ENCODE measurements around the gene HCRT.
"Not testable (repeated sequence)": the region's sequence is repeated elsewhere in the genome, so short reads cannot be mapped to it uniquely, and the experiment has no call there.

Gene HCRT

DNA sequence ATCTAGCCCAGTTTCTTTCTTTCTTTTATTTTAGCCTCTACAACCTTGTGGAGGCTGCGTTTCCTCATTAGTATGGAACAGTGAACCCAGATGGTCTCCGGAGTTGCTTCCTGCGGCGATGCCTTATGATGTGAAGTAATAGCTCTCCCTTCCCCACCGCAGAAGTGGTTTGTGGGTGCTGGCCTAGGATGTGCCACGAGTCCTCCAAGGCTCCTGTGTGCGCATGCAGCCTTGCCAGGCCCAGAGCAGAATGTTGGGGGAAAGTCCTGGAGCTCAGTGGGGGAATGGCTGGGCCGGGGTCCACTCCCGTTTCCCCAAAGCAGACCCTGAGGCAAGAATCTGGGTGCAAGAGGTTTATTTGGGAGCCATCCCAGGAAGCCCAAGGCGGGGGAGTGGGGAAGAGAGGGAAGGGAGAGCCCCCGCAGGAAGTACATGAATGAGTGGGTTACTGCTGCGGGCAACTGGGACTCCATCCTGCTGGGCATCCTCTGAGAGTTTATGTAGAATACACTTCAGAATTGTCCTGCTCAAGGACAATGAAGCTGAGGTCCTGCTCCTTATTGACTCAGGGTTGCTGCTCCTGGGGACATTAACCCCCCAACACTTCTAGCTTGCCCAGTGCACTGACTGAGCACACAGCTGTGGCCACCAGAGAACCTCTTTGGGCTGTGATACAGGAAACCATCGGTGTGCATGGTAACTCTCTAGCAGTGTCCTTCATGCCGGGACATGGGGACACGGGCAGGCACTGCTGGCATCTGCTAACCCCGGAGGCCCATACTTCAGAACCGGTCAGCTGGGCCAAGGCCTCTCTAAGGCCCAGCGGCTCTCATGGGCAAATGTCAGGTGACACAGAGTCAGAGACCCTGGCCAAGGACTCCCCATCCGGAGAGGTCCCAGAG, 3.7 kb upstream of the HCRT start:
- Histone ChIP-seq H3K9me3 (ENCODE audit: insufficient read depth, low read depth, low read length) (no peaks in the 10 kb centered on the region), H3K9ac (ENCODE audit: low read length) (no peak overlapping the region), H3K79me2 (ENCODE audit: control insufficient read depth, insufficient read depth, low read length, poor library complexity) (no peaks in the 10 kb centered on the region), H3K79me1 (ENCODE audit: low read length) (no peaks in the 10 kb centered on the region), H2BK5ac (ENCODE audit: low read depth, low read length, poor library complexity) (no peak overlapping the region), H3K27me3 (ENCODE audit: insufficient read depth, low read length) (peaks cover 5% of the 10 kb centered on the region), H2BK120ac (ENCODE audit: insufficient read depth, low read length, poor library complexity) (no peak overlapping the region), H4K8ac (ENCODE audit: low read depth, low read length) (no peak overlapping the region), H3K27ac (ENCODE audit: low read depth, low read length) (no peak overlapping the region), H2AK5ac (ENCODE audit: low read length) (no peak overlapping the region), H4K12ac (ENCODE audit: low read depth, low read length) (no peak overlapping the region), H3K18ac (ENCODE audit: low read length) (no peak overlapping the region), H2AFZ (ENCODE audit: insufficient read depth, low read length, poor library complexity) (no peak overlapping the region), H4K91ac (ENCODE audit: low read depth, low read length) (no peak overlapping the region), H3K23ac (ENCODE audit: low read length) (no peak overlapping the region), H3K4me2 (ENCODE audit: low read length) (no peak overlapping the region), H3K14ac (ENCODE audit: low read length) (no peak overlapping the region), H3K36me3 (ENCODE audit: control insufficient read depth in 1 of 2, insufficient read depth in 2 of 2, low read length in 2 of 2) (no peaks in the 10 kb centered on the region), H3K4me1 (ENCODE audit: control insufficient read depth in 1 of 2, insufficient read depth in 2 of 2, low read length in 2 of 2) (peaks cover 5 to 6% of the 10 kb centered on the region in 2 experiments), H3K4ac (ENCODE audit: low read depth, low read length) (no peak overlapping the region), H2BK12ac (ENCODE audit: low read length) (no peak overlapping the region), H3K4me3 (ENCODE audit: low read depth, low read length) (no peak overlapping the region)
- no peak for DNase-seq
- WGBS (ENCODE audit: extremely low coverage, insufficient coverage, insufficient read length) = no CpG with 5 or more reads among the region's 19 CpGs

DNA sequence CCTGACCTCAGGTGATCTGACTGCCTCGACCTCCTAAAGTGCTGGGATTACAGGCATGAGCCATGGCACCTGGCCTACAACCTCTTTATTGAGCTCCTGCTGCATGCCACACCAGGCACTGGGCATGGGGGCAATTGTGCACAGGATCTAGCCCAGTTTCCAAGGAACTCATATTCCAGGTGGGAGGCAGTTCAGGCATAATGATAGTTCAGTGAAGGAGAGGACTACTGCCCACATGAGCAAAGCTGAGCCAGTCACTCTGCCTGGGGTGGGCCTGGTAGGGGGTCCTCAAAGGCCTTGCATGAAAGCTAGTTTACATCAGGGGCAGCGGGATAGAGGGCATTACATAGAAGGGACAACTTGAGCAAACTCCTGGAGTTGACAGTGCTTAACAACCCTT, 2.6 kb upstream of the HCRT start:
- Histone ChIP-seq H2BK5ac (ENCODE audit: low read depth, low read length, poor library complexity) (no peak overlapping the region), H2AK5ac (ENCODE audit: low read length) (no peak overlapping the region), H3K14ac (ENCODE audit: low read length) (no peak overlapping the region), H3K27ac (ENCODE audit: low read depth, low read length) (no peak overlapping the region), H3K4me3 (ENCODE audit: low read depth, low read length) (no peak overlapping the region), H3K23ac (ENCODE audit: low read length) (no peak overlapping the region), H3K4me1 (ENCODE audit: control insufficient read depth in 1 of 2, insufficient read depth in 2 of 2, low read length in 2 of 2) (peaks cover 9 to 10% of the 10 kb centered on the region in 2 experiments), H3K79me2 (ENCODE audit: control insufficient read depth, insufficient read depth, low read length, poor library complexity) (no peaks in the 10 kb centered on the region), H3K27me3 (ENCODE audit: insufficient read depth, low read length) (peaks cover 14% of the 10 kb centered on the region), H2BK120ac (ENCODE audit: insufficient read depth, low read length, poor library complexity) (no peak overlapping the region), H3K4me2 (ENCODE audit: low read length) (no peak overlapping the region), H3K4ac (ENCODE audit: low read depth, low read length) (no peak overlapping the region), H3K36me3 (ENCODE audit: control insufficient read depth in 1 of 2, insufficient read depth in 2 of 2, low read length in 2 of 2) (no peaks in the 10 kb centered on the region), H3K9ac (ENCODE audit: low read length) (no peak overlapping the region), H2AFZ (ENCODE audit: insufficient read depth, low read length, poor library complexity) (no peak overlapping the region), H3K79me1 (ENCODE audit: low read length) (no peaks in the 10 kb centered on the region), H4K91ac (ENCODE audit: low read depth, low read length) (no peak overlapping the region), H4K8ac (ENCODE audit: low read depth, low read length) (no peak overlapping the region), H2BK12ac (ENCODE audit: low read length) (no peak overlapping the region), H4K12ac (ENCODE audit: low read depth, low read length) (no peak overlapping the region), H3K18ac (ENCODE audit: low read length) (no peak overlapping the region), H3K9me3 (ENCODE audit: insufficient read depth, low read depth, low read length) (no peaks in the 10 kb centered on the region)
- no CpG with 5 or more reads among the region's 2 CpGs for WGBS (ENCODE audit: extremely low coverage, insufficient coverage, insufficient read length)
- DNase-seq = no peak

DNA sequence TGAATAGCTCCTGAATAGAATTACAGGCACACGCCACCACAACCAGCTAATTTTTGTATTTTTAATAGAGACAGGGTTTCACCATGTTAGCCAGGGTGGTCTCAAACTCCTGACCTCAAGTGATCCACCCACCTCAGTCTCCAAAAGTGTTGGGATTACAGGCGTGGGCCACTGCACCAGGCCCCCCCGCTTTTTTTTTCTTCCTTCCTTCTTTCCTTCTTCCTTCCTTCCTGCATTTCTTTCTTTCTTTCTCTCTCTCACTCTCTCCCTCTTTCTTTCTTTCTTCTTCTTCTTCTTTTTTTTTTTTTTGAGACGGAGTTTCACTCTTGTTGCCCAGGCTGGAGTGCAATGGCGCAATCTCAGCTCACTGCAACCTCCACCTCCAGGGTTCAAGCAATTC, 939 bp upstream of the HCRT start:
- not testable (repeated sequence) for H3K14ac ChIP-seq (ENCODE audit: low read length); H3K27ac ChIP-seq (ENCODE audit: low read depth, low read length); H3K9me3 ChIP-seq (ENCODE audit: insufficient read depth, low read depth, low read length); H3K4ac ChIP-seq (ENCODE audit: low read depth, low read length); H2BK12ac ChIP-seq (ENCODE audit: low read length); H3K4me2 ChIP-seq (ENCODE audit: low read length); H3K9ac ChIP-seq (ENCODE audit: low read length); H3K4me3 ChIP-seq (ENCODE audit: low read depth, low read length); H3K79me1 ChIP-seq (ENCODE audit: low read length); H4K8ac ChIP-seq (ENCODE audit: low read depth, low read length); H4K91ac ChIP-seq (ENCODE audit: low read depth, low read length); H2AFZ ChIP-seq (ENCODE audit: insufficient read depth, low read length, poor library complexity); H3K18ac ChIP-seq (ENCODE audit: low read length); H3K79me2 ChIP-seq (ENCODE audit: control insufficient read depth, insufficient read depth, low read length, poor library complexity); H3K23ac ChIP-seq (ENCODE audit: low read length); H2BK5ac ChIP-seq (ENCODE audit: low read depth, low read length, poor library complexity); H2BK120ac ChIP-seq (ENCODE audit: insufficient read depth, low read length, poor library complexity); H2AK5ac ChIP-seq (ENCODE audit: low read length); H4K12ac ChIP-seq (ENCODE audit: low read depth, low read length); H3K36me3 ChIP-seq (ENCODE audit: control insufficient read depth in 1 of 2, insufficient read depth in 2 of 2, low read length in 2 of 2); DNase-seq
- Histone ChIP-seq H3K4me1 (ENCODE audit: control insufficient read depth in 1 of 2, insufficient read depth in 2 of 2, low read length in 2 of 2) (peaks cover 9 to 12% of the 10 kb centered on the region in 2 experiments), H3K27me3 (ENCODE audit: insufficient read depth, low read length) (peaks cover 28% of the 10 kb centered on the region)
- WGBS (ENCODE audit: extremely low coverage, insufficient coverage, insufficient read length) = no CpG with 5 or more reads among the region's 5 CpGs

GRCh38 chr17:42185621-42185930, 324 bp upstream of the HCRT start:
- H3K79me1 ChIP-seq (ENCODE audit: low read length) = no peaks in the 10 kb centered on the region
- H3K23ac ChIP-seq (ENCODE audit: low read length) = no peak overlapping the region
- H3K36me3 ChIP-seq (ENCODE audit: control insufficient read depth in 1 of 2, insufficient read depth in 2 of 2, low read length in 2 of 2) = no peaks in the 10 kb centered on the region
- DNase-seq = no peak
- no peak overlapping the region for H3K14ac ChIP-seq (ENCODE audit: low read length)
- H2BK5ac ChIP-seq (ENCODE audit: low read depth, low read length, poor library complexity) = no peak overlapping the region
- no peak overlapping the region for H3K9ac ChIP-seq (ENCODE audit: low read length)
- H3K27me3 ChIP-seq (ENCODE audit: insufficient read depth, low read length) = peaks cover 34% of the 10 kb centered on the region
- H2BK12ac ChIP-seq (ENCODE audit: low read length) = no peak overlapping the region
- no peak overlapping the region for H3K18ac ChIP-seq (ENCODE audit: low read length)
- peaks cover 12 to 18% of the 10 kb centered on the region in 2 experiments for H3K4me1 ChIP-seq (ENCODE audit: control insufficient read depth in 1 of 2, insufficient read depth in 2 of 2, low read length in 2 of 2)
- no peak overlapping the region for H2AFZ ChIP-seq (ENCODE audit: insufficient read depth, low read length, poor library complexity)
- H4K8ac ChIP-seq (ENCODE audit: low read depth, low read length) = no peak overlapping the region
- H3K9me3 ChIP-seq (ENCODE audit: insufficient read depth, low read depth, low read length) = peaks cover 6% of the 10 kb centered on the region
- no peak overlapping the region for H3K27ac ChIP-seq (ENCODE audit: low read depth, low read length)
- H3K4ac ChIP-seq (ENCODE audit: low read depth, low read length) = no peak overlapping the region
- no peaks in the 10 kb centered on the region for H3K79me2 ChIP-seq (ENCODE audit: control insufficient read depth, insufficient read depth, low read length, poor library complexity)
- H2BK120ac ChIP-seq (ENCODE audit: insufficient read depth, low read length, poor library complexity) = no peak overlapping the region
- H2AK5ac ChIP-seq (ENCODE audit: low read length) = no peak overlapping the region
- no peak overlapping the region for H3K4me3 ChIP-seq (ENCODE audit: low read depth, low read length)
- H4K12ac ChIP-seq (ENCODE audit: low read depth, low read length) = no peak overlapping the region
- no CpG with 5 or more reads among the region's 7 CpGs for WGBS (ENCODE audit: extremely low coverage, insufficient coverage, insufficient read length)
- H4K91ac ChIP-seq (ENCODE audit: low read depth, low read length) = no peak overlapping the region
- H3K4me2 ChIP-seq (ENCODE audit: low read length) = no peak overlapping the region
